Hematopoietic multipotent progenitor cell treated with erythropoietin and hydrocortisone succinate and interleukin-3 and kit ligand, for 8 days (in vitro differentiated cells): ENCODE measurements around the gene PTGR1.
"Not testable (repeated sequence)": the region's sequence is repeated elsewhere in the genome, so short reads cannot be mapped to it uniquely, and the experiment has no call there.

Experiments
- DNase-seq: peaks from one replicate; pipeline ENCODE4 v3.0.0-alpha.2; 2015

The PTGR1 gene

DNA sequence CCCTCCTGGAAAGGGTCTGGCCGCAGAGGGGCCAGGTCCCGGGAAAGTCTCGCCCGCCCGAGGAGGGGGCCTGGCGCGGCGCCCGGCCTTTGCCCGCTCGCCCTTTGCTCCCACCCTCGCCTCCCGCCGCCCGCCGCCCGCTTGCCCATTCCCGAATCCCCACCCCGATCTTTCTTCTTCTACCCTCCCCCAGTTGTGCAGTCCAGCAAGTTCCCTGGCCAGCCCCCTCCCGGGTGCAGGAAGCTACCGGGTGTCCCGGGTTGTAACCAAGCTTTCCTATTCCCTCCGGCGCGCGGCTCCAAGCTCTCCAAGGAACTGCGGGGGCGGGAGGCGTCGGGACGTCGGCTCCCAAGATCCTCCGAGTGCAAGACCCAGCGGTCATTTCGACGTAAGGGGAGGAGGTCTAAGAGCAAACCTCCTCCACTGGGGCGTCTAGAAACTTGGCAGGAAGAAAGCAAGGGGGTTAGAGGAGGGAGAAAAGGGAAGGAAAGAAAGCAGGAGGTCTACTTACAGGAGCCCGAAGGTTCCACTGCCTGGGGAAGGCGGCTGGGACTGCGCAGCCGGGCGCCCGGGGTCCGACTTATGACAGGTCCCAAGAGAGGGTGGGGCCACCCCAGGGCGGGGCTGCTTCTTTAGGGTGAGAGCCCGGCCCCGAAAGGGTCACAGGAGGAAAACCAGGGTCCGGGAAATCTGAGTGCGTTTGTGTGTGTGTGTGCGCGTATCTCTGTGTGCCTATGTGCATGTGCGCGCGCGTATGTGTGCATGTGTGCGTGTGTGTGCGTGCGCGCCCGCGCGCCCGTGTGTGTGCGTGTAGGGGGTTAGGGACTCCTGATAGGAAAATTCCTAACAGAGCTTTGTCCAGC is at the start of gene PTGR1:
PTGR1 (minus strand) TSS at position 556 of the 863 bp plus-strand sequence. CDS start 2,225 bp downstream, outside the sequence.
- peak; percentile 57 for DNase-seq

DNA sequence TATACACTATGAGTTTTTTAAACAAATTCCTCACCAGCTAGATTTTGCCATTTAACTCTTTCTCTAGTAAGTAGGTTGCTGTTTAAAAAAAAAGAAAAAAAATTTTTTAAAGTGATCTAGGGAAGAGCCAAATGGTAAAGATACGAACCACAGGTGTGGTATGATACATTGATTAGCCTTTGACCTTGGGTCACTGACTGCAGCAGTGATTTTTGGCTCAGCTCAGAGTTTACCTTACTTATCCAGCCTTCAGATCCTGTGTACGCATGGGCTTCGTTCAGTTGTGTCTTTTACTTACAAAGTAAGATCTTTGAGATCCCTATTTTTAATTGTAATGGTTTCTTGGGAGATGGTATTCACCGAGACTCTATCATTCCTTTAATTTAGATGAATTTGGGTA is 49.6 kb upstream of the PTGR1 start:
- DNase-seq, result no peak

GRCh38 chr9:111648066-111648465 is 48.6 kb upstream of the PTGR1 start:
- DNase-seq, result no peak

- no peak for DNase-seq
Observed at GRCh38 chr9:111646417-111646816, 47.0 kb upstream of the PTGR1 start.

GRCh38 chr9:111645806-111646205 is 46.4 kb upstream of the PTGR1 start:
- no peak for DNase-seq

DNA sequence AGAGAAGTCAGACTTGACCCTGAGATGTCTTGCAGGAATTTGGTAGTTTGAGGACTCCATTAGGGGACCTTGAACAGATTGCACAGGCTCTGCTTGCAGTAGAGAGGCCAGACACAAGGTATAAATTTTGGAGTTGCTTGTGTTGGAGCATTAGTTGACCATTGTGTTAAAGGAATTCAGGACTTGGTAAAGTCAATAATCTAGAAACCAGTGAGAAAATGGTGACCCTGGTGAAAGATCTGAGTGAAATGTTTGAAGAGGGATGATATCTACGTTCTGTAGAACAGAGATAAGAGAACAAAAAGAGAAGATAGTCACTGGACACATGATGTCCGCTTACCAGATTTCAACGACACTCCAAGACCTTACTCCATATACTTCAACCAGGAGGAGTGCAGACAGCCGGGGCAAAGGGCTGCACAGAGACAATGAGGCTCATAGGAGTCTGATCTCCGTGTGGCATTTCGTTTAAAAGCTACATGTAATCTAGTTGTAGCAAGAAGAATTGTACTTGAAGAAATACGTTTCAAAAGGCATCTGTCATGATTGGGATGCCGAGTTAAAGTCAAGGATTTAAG is 44.8 kb upstream of the PTGR1 start:
- DNase-seq, result no peak

- DNase-seq, result no peak
Observed at GRCh38 chr9:111637421-111637950, 38.0 kb upstream of the PTGR1 start.

DNA sequence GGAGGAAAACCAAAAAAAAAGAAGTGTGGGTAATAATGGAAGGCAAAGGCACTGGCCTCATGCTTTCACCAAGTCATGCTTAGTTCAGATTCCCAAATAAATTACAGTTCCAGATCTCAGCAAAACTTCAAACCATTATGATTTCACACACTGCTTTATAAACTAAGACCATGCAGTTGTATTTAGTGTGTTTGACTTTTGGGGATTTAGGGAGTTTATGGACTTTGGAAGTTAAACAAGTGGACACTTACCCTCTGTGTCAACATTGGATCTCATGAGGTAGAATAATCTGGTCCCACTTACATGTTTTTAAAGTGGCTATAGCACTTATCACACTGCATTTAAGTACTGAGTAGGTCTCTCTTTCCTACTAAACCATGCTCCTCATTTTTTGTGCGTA is 35.4 kb upstream of the PTGR1 start:
- DNase-seq, result no peak

GRCh38 chr9:111633389-111633736 is 33.9 kb upstream of the PTGR1 start:
- no peak for DNase-seq

GRCh38 chr9:111632695-111633388 is 33.4 kb upstream of the PTGR1 start:
- no peak for DNase-seq

GRCh38 chr9:111632060-111632459 is 32.6 kb upstream of the PTGR1 start:
- DNase-seq, result peak; percentile 11

GRCh38 chr9:111631214-111631971 is 31.9 kb upstream of the PTGR1 start, which contains the start of gene DNAJC25:
DNAJC25 (plus strand) TSS chr9:111631334; CDS start chr9:111631408, 74 bp downstream.
- peak; percentile 98 for DNase-seq

GRCh38 chr9:111630964-111631213 is 31.4 kb upstream of the PTGR1 start:
- no peak for DNase-seq

- no peak for DNase-seq
Observed at GRCh38 chr9:111630182-111630963, 30.9 kb upstream of the PTGR1 start.

- no peak for DNase-seq
Observed at GRCh38 chr9:111628411-111628810, 29.0 kb upstream of the PTGR1 start.

GRCh38 chr9:111627260-111627963 is 28.0 kb upstream of the PTGR1 start:
- DNase-seq, result no peak

DNA sequence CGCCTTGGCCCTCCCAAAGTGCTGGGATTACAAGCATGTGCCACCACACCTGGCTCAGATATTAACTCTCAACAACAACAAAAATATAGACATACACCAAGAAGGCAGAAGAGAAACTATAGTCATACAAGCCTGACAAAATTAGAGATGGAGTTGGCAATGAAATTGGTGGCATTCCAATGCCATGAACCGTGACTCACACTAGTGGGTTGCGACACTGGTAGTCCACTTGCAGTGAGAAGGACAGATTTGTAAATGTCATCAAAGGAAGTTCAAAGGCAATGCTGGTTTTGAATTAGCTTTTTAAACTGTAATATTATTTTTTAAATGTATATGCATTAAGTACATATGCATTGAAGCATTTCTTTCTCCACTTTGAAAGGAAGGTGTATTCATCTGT is 23.2 kb upstream of the PTGR1 start:
- no peak for DNase-seq

DNA sequence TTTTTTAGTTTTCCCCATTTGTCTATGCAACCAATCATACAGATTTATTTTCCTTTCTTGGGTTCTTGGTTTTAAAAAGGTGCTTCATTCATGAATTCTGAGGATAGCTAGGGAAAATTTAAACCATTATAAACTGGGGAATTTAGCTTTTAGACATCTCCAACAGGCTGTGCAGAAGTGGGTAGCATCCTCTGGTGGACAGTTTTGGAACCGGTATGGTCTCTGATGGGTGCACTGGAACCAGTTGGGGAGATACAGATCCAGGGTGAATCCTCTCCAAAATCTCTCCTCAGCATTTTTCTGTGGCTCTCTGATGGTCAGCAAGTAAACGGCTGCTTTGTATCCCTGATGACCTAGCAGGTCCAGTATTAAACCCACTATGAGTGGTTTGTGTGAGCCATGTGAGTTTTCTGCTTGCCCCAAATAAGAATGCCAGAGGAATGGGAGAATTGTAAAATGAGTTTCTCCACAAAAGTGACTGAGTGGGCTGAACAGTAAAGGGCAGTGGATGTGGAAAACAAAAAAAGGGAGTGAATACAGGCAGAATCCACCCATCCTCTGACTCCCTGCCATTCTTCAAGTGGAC is 22.5 kb upstream of the PTGR1 start:
- DNase-seq, result no peak

- DNase-seq, result not testable (repeated sequence)
Observed at GRCh38 chr9:111617349-111617748, 17.9 kb upstream of the PTGR1 start.

DNA sequence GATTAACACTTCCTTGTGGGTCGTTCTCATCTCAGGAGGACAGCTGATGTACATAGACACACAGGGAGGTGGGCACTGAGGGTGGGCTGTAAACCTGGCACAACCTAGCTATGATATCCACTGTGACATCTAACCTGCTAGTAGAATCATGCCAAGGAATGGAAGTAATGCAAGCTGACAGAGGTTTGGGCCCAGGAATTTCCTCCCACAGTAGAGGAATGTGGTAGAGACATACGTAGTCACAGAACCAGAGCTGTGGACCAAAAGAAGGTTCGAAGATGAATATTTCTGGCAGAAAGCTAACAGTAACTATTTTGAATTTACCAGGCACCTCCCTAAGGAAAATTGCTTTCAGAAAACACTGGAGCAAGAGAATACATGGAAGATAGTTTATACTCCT is 16.5 kb upstream of the PTGR1 start:
- DNase-seq, result no peak

GRCh38 chr9:111613436-111614040 is 14.1 kb upstream of the PTGR1 start:
- DNase-seq, result no peak
